Measurements from ENCODE around the gene HECW1. TPM values are rescaled to one million over a fixed set of nuclear protein-coding genes. Genes with fewer than 3 reads are reported as not detected.

Gene HECW1
- total RNA-seq, 1 donor from 2014 or later, result 0.15 TPM

DNA sequence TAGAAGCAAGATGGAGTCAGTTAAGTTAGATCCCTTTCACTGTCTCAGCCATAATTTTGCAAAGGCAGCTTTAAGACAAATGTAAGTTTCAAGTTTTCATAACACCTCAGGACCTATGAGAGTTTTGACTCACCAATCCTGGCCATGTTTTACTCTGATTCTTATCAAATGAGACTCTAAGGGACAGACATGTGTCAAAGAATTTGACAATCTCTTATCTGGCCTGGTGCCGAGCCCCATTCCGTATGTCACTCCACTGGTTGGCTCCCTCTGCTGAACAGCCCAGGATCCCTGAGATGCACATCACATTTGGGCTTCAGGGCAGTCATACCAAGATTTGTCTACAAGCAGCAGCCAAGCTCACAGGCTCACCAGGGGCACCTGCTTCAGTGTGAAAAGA, 282.9 kb downstream of the HECW1 start:
- Mint-ChIP-seq H3K27ac (ENCODE audit: unreplicated experiment) (no peak overlapping the region), H3K36me3 (ENCODE audit: low read depth, unreplicated experiment) (no peaks in the 10 kb centered on the region), H3K9me3 (ENCODE audit: unreplicated experiment) (no peaks in the 10 kb centered on the region), H3K4me3 (ENCODE audit: unreplicated experiment) (no peak overlapping the region), H3K27me3 (ENCODE audit: unreplicated experiment) (peaks cover 2% of the 10 kb centered on the region), H3K4me1 (ENCODE audit: unreplicated experiment) (no peaks in the 10 kb centered on the region)
- TF ChIP-seq, protein P1, sequence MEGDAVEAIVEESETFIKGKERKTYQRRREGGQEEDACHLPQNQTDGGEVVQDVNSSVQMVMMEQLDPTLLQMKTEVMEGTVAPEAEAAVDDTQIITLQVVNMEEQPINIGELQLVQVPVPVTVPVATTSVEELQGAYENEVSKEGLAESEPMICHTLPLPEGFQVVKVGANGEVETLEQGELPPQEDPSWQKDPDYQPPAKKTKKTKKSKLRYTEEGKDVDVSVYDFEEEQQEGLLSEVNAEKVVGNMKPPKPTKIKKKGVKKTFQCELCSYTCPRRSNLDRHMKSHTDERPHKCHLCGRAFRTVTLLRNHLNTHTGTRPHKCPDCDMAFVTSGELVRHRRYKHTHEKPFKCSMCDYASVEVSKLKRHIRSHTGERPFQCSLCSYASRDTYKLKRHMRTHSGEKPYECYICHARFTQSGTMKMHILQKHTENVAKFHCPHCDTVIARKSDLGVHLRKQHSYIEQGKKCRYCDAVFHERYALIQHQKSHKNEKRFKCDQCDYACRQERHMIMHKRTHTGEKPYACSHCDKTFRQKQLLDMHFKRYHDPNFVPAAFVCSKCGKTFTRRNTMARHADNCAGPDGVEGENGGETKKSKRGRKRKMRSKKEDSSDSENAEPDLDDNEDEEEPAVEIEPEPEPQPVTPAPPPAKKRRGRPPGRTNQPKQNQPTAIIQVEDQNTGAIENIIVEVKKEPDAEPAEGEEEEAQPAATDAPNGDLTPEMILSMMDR (IDR thresholded peaks at IDR 0.05; ENCODE audit: unreplicated experiment), result no peak
- no peak for DNase-seq (ENCODE audit: low spot score)

DNA sequence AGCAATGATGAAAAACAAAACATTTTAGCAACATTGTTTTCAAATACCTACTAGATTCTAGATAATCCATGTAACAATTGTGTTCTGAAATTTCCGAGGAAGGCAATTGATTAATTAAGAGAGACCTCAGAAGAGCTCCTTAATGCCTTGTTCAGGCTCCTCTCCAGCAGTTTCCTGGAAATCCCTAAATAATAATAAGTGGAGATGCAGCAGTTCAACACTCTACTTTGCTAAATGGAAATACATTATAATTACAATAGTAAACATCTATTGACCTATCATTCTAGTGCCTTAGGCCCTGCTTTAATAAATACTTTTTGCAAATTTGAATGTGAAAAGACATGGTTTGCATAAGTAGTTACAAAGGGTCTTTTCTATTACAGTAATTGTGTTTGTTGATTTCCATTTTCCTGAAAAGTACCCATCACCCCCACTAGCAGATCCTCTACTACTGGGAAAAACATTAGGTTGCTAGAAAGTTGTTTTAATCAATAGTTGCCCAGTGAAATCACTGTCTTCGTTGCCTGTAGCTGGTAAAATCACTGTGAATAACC, 283.8 kb downstream of the HECW1 start:
- DNase-seq (ENCODE audit: low spot score), result no peak
- H3K27me3 Mint-ChIP-seq (ENCODE audit: unreplicated experiment), result peaks cover 2% of the 10 kb centered on the region
- H3K27ac Mint-ChIP-seq (ENCODE audit: unreplicated experiment), result no peak overlapping the region
- no peaks in the 10 kb centered on the region for H3K9me3 Mint-ChIP-seq (ENCODE audit: unreplicated experiment)
- H3K4me3 Mint-ChIP-seq (ENCODE audit: unreplicated experiment), result no peak overlapping the region
- H3K36me3 Mint-ChIP-seq (ENCODE audit: low read depth, unreplicated experiment), result no peaks in the 10 kb centered on the region
- no peaks in the 10 kb centered on the region for H3K4me1 Mint-ChIP-seq (ENCODE audit: unreplicated experiment)
- TF ChIP-seq, protein P1 (IDR thresholded peaks at IDR 0.05; ENCODE audit: unreplicated experiment), result no peak

DNA sequence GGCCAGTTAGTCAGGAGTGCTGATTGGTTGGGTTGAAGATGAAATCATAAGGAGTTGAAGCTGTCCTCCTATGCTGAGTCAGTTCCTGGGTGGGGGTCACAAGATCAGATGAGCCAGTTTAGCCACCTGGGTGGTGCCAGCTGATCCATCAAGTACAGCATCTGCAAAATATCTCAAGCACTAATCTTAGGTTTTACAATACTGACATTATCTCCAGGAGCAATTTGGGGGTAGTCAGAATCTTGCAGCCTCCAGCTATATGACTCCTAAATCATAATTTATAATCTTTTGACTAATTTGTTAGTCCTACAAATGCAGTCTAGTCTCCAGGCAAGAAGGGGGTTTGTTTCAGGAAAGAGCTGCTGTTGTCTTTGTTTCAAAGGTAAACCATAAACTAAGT, 286.4 kb downstream of the HECW1 start:
- no peak overlapping the region for H3K4me3 Mint-ChIP-seq (ENCODE audit: unreplicated experiment)
- TF ChIP-seq, protein P1 (IDR thresholded peaks at IDR 0.05; ENCODE audit: unreplicated experiment), result no peak
- no peak overlapping the region for H3K27ac Mint-ChIP-seq (ENCODE audit: unreplicated experiment)
- no peaks in the 10 kb centered on the region for H3K36me3 Mint-ChIP-seq (ENCODE audit: low read depth, unreplicated experiment)
- no peak for DNase-seq (ENCODE audit: low spot score)
- no peaks in the 10 kb centered on the region for H3K4me1 Mint-ChIP-seq (ENCODE audit: unreplicated experiment)
- H3K27me3 Mint-ChIP-seq (ENCODE audit: unreplicated experiment), result peaks cover 2% of the 10 kb centered on the region
- H3K9me3 Mint-ChIP-seq (ENCODE audit: unreplicated experiment), result no peaks in the 10 kb centered on the region

DNA sequence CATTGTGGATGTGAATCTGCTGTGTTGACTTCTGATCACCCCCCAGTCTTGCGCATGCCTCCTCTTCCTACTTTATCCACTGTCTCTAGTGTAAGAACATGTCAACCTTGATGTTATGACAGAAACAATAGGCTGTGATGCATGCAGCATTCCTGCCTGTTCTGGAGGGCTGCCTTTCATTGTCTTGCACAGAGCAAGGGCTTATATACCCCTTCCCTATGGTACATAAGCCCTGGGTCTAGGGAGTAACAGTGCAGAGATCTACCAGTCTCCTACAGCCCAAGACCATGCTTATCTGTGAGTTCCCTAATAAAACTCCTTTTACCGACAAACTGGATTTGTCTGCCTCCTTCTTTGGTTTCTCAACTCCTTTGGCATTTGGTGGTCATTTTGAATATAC, 293.5 kb downstream of the HECW1 start:
- H3K9me3 Mint-ChIP-seq (ENCODE audit: unreplicated experiment), result no peaks in the 10 kb centered on the region
- TF ChIP-seq, protein P1 (IDR thresholded peaks at IDR 0.05; ENCODE audit: unreplicated experiment), result no peak
- H3K4me3 Mint-ChIP-seq (ENCODE audit: unreplicated experiment), result no peak overlapping the region
- no peaks in the 10 kb centered on the region for H3K4me1 Mint-ChIP-seq (ENCODE audit: unreplicated experiment)
- no peaks in the 10 kb centered on the region for H3K27me3 Mint-ChIP-seq (ENCODE audit: unreplicated experiment)
- DNase-seq (ENCODE audit: low spot score), result no peak
- H3K36me3 Mint-ChIP-seq (ENCODE audit: low read depth, unreplicated experiment), result no peaks in the 10 kb centered on the region
- no peak overlapping the region for H3K27ac Mint-ChIP-seq (ENCODE audit: unreplicated experiment)

DNA sequence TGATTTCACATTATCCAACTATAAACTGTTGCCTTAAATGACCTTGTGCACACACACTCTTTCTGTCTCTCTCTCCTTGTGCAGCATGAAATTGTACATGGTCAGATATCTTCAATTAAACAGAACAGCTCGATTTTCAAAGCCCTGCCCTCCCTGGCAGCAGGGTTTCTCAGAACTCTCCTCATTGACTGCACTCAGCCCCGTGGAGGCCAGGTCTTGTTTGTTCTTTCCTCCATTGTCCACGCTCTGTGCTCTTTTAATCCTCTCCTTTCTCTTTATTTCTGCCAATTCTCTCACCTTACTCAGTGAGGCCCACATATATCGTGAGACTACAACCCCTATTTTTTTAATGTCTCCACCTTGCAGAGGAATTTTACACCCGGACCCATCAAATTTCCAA, 294.5 kb downstream of the HECW1 start:
- no peaks in the 10 kb centered on the region for H3K4me1 Mint-ChIP-seq (ENCODE audit: unreplicated experiment)
- H3K36me3 Mint-ChIP-seq (ENCODE audit: low read depth, unreplicated experiment), result no peaks in the 10 kb centered on the region
- H3K9me3 Mint-ChIP-seq (ENCODE audit: unreplicated experiment), result no peaks in the 10 kb centered on the region
- H3K4me3 Mint-ChIP-seq (ENCODE audit: unreplicated experiment), result no peak overlapping the region
- H3K27me3 Mint-ChIP-seq (ENCODE audit: unreplicated experiment), result no peaks in the 10 kb centered on the region
- TF ChIP-seq, protein P1 (IDR thresholded peaks at IDR 0.05; ENCODE audit: unreplicated experiment), result no peak
- H3K27ac Mint-ChIP-seq (ENCODE audit: unreplicated experiment), result no peak overlapping the region
- DNase-seq (ENCODE audit: low spot score), result no peak
